Osteoblast (primary cell): Measurements from ENCODE around the gene VPS37B. TPM values are rescaled to one million over a fixed set of nuclear protein-coding genes. Genes with fewer than 3 reads are reported as not detected.

ENCODE experiments used
- DNase-seq: peaks from one replicate; pipeline ENCODE4 v3.0.0; 2011; ENCODE audit warnings: low spot score, mixed read lengths; ENCODE audit not compliant: insufficient read length; ENCODE audit errors: missing footprints
- H2AFZ ChIP-seq: 2 replicates; pipeline ENCODE4 v1.6.0; 2011; ENCODE audit warnings: mild to moderate bottlenecking, low read length
- H3K27ac ChIP-seq: 2 replicates; pipeline ENCODE4 v1.5.1; 2011; ENCODE audit warnings: mild to moderate bottlenecking, low read depth, low read length, moderate library complexity
- H3K27me3 ChIP-seq: 2 replicates; pipeline ENCODE4 v1.6.0; 2012; ENCODE audit warnings: mild to moderate bottlenecking, control low read depth, inconsistent platforms, low read length, moderate library complexity; ENCODE audit not compliant: insufficient read depth
- H3K36me3 ChIP-seq: 2 replicates; pipeline ENCODE4 v1.5.1; 2011; ENCODE audit warnings: mild to moderate bottlenecking, low read length, control low read depth, moderate library complexity; ENCODE audit not compliant: insufficient read depth
- H3K4me1 ChIP-seq: 2 replicates; pipeline ENCODE4 v1.5.1; 2011; ENCODE audit warnings: mild to moderate bottlenecking, low read length, control low read depth, moderate library complexity; ENCODE audit not compliant: insufficient read depth
- H3K4me2 ChIP-seq: 2 replicates; pipeline ENCODE4 v1.6.0; 2011; ENCODE audit warnings: mild to moderate bottlenecking, low read length; ENCODE audit not compliant: insufficient read depth
- H3K4me3 ChIP-seq: fragments of 200-600 bp; sonication (generic); 3 replicates; pipeline ENCODE4 v1.5.1; 2012; ENCODE audit warnings: mild to moderate bottlenecking, low read length, inconsistent platforms; ENCODE audit not compliant: insufficient read depth
- H3K79me2 ChIP-seq: 2 replicates; pipeline ENCODE4 v1.6.0; 2012; ENCODE audit warnings: mild to moderate bottlenecking, low read length, control low read depth, inconsistent platforms; ENCODE audit not compliant: insufficient read depth
- H3K9me3 ChIP-seq: 2 replicates; pipeline ENCODE4 v1.5.1; 2011; ENCODE audit warnings: low read depth, low read length, control low read depth
- H4K20me1 ChIP-seq: 2 replicates; pipeline ENCODE4 v1.6.0; 2012; ENCODE audit warnings: mild to moderate bottlenecking, low read length, control low read depth; ENCODE audit not compliant: insufficient read depth
- CTCF ChIP-seq: IDR thresholded peaks from 2 replicates; pipeline ENCODE4 v1.5.1; 2011; ENCODE audit warnings: mild to moderate bottlenecking, low read depth, low read length, moderate library complexity; ENCODE audit errors: extremely low read depth
- total RNA-seq: library from RNA; depleted of rRNA; stranded (reverse); fragments of >200 nt; gene quantifications from 2 replicates; pipeline ENCODE4 v1.2.3, GENCODE V29; 2012

Gene VPS37B
- total RNA-seq, 1 donor = 19.2 TPM

DNA sequence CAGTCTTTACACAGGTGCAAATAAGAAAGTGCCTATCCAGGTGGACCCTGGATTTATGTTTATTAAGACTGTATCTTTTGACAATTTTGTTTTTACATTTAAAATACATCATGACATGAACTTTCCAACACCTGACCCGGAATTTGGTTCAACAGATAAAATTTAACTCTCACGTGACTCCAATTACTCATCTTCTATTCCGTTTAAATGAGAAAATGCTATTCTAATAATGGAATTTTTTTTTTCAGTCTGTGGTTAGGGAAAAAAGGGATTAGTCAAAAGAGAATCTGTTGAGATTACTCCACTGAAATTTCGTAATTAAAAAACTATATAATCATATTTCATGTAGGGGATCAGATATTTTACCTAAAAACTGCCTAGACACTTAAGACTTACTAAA, 11.1 kb downstream of the VPS37B start:
- Histone ChIP-seq H4K20me1 (peaks cover 71% of the 10 kb centered on the region), H2AFZ (no peak overlapping the region), H3K4me1 (peaks cover 50% of the 10 kb centered on the region)

DNA sequence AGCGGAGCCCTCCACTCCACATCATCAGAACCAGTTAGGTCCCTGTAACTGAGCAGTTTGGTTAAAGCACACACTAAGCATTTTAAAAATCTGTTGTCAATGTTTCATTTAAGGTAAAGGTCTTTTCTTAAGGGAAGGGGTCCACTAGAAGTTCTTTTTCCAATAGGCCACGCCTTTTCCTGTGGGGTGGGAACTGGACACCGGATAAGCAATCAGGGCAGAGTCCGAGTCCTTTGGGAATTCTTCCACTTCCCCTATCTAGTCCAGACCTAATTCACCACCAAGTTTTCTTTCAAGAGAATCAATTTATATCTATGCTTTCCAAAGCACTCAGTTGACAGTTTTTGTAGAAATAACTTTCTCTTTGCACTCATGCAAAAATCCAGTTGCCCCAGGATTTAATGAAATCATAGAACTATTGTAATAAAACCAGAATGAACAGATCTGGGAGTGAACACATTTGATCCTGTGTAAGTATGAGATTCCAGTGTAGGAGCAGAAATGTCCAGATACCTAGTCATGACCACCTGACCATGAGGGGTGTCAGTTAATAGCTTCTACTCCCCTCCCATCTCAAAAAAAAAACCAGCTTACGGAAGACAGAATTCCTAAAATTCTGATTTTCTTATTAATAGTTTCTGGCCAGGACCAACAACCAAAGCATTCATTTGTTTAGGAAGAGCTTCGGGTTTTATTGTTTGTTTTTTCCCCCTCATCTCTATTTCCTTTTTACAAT, 11.7 kb downstream of the VPS37B start:
- H4K20me1 ChIP-seq = peaks cover 75% of the 10 kb centered on the region

More for the DNA sequence above, 11.1 kb downstream of the VPS37B start:
- no peak for DNase-seq
- H3K36me3 ChIP-seq = no peaks in the 10 kb centered on the region
- no peak overlapping the region for H3K27ac ChIP-seq
- H3K79me2 ChIP-seq = peaks cover 97% of the 10 kb centered on the region
- no peak overlapping the region for H3K4me3 ChIP-seq
- H3K4me2 ChIP-seq = no peak overlapping the region
- H3K27me3 ChIP-seq = no peaks in the 10 kb centered on the region
- H3K9me3 ChIP-seq = no peaks in the 10 kb centered on the region
- no peak for TF ChIP-seq CTCF

GRCh38 chr12:122882908-122883558, 12.9 kb downstream of the VPS37B start:
- H3K36me3 ChIP-seq = no peaks in the 10 kb centered on the region
- H3K9me3 ChIP-seq = no peaks in the 10 kb centered on the region
- peaks cover 97% of the 10 kb centered on the region for H3K79me2 ChIP-seq
- H3K4me3 ChIP-seq = no peak overlapping the region
- H3K27ac ChIP-seq = no peak overlapping the region
- no peak overlapping the region for H2AFZ ChIP-seq
- no peak for TF ChIP-seq CTCF
- peaks cover 69% of the 10 kb centered on the region for H4K20me1 ChIP-seq
- H3K27me3 ChIP-seq = no peaks in the 10 kb centered on the region
- H3K4me1 ChIP-seq = peaks cover 43% of the 10 kb centered on the region
- no peak for DNase-seq
- no peak overlapping the region for H3K4me2 ChIP-seq

More for the DNA sequence above, 11.7 kb downstream of the VPS37B start:
- TF ChIP-seq CTCF = no peak
- H3K9me3 ChIP-seq = no peaks in the 10 kb centered on the region
- H3K79me2 ChIP-seq = peaks cover 97% of the 10 kb centered on the region
- H3K27me3 ChIP-seq = no peaks in the 10 kb centered on the region
- H2AFZ ChIP-seq = no peak overlapping the region
- peaks cover 55% of the 10 kb centered on the region for H3K4me1 ChIP-seq
- H3K27ac ChIP-seq = no peak overlapping the region
- DNase-seq = no peak
- H3K4me3 ChIP-seq = no peak overlapping the region
- H3K4me2 ChIP-seq = no peak overlapping the region
- no peaks in the 10 kb centered on the region for H3K36me3 ChIP-seq

DNA sequence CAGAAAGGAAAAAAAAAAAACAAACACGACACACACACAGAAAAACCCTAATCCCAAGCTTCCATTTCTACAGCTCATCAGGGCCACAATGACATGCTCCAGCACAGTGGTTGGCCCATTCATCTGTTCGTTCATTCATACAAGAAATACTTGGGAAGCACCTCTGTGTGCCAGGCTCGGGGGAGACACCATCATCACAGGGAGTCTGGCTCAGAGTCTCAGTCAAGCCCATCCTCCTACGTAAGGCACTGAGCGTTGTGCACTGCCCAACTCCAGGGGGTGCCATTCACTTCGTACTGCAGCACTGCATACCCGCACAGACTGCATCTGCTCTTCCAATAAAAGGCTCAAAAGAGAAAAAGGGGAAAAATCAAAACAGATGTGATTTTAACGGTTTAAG, 15.3 kb downstream of the VPS37B start:
- Histone ChIP-seq H2AFZ (no peak overlapping the region), H3K9me3 (no peaks in the 10 kb centered on the region), H3K27me3 (no peaks in the 10 kb centered on the region), H3K4me3 (no peak overlapping the region), H3K36me3 (no peaks in the 10 kb centered on the region), H3K27ac (peak overlapping the region; percentile 82), H3K4me1 (peaks cover 33% of the 10 kb centered on the region), H4K20me1 (peaks cover 69% of the 10 kb centered on the region), H3K4me2 (peak overlapping the region; percentile 65), H3K79me2 (peaks cover 98% of the 10 kb centered on the region)
- DNase-seq = peak; percentile 77
- TF ChIP-seq CTCF = peak; percentile 54
